ENCODE measurements around the gene GRM8. TPM values are rescaled to one million over a fixed set of nuclear protein-coding genes. Genes with fewer than 3 reads are reported as not detected.

GRM8 gene
- total and polyA plus RNA-seq, 10 of the 15 experiments (the other 5 are each of a cell fraction or from before 2014, with no cell fraction given), result 0.33 to 7.1 (median 0.45) TPM; not detected in 2

- ChIA-PET RAD21 (ENCODE audit: unreplicated experiment) (interaction anchor here (0.7 to 6.3 kb wide), 19 partner anchors 10 to 692 kb away, joined by 3 to 189 read pairs (median 5); no protein-coding TSS in a partner anchor), POLR2A (interaction anchor here (0.5 to 3.5 kb wide), 11 partner anchors 37 to 1168 kb away, joined by 3 to 21 read pairs (median 5); no protein-coding TSS in a partner anchor), CTCF (interaction anchor here (0.6 to 3.0 kb wide), 9 partner anchors 37 to 1001 kb away, joined by 3 to 7 read pairs (median 4); no protein-coding TSS in a partner anchor), SMC1A (ENCODE audit: uncharacterized antibody, unreplicated experiment) (interaction anchor here (0.7 to 6.1 kb wide), 37 partner anchors 10 to 1090 kb away, joined by 3 to 122 read pairs (median 4); no protein-coding TSS in a partner anchor)
- H3K9ac ChIP-seq (ENCODE audit: control insufficient read depth, insufficient read depth, low read length), result peak overlapping the region; percentile 1; the same call in 1 of the 2 replicates
- peaks cover 17% of the 10 kb centered on the region for H3K9me3 ChIP-seq (replicated peaks; ENCODE audit: control insufficient read depth, insufficient read depth, low read length)
- ATAC-seq (peak; percentile 95), DNase-seq (ENCODE audit: low read depth, low spot score) (peak; percentile 77), FAIRE-seq (peak; percentile 83)
- no peaks in the 10 kb centered on the region for H3K79me2 ChIP-seq (ENCODE audit: control insufficient read depth, insufficient read depth, low read length)
- intact Hi-C loops (cut with micrococcal nuclease; ENCODE audit: unreplicated experiment), result loop anchor here (1.0 to 5.0 kb wide), 4 partner anchors 39 to 207 kb away; no protein-coding TSS in a partner anchor
- peak overlapping the region; percentile 57 for H2AFZ ChIP-seq (ENCODE audit: control insufficient read depth, low read depth, low read length)
- no peaks in the 10 kb centered on the region for H3K36me3 ChIP-seq (ENCODE audit: control insufficient read depth in 2 of 2, insufficient read depth in 2 of 2, low read length in 1 of 2)
- 4% methylated on average over 6 of the region's 6 CpGs for WGBS (ENCODE audit: insufficient coverage, insufficient replicate concordance, low lambda C conversion rate, missing lambda C conversion rate)
- TSS peak; percentile 96 for BruUV-seq (replicated peaks)
- no peaks in the 10 kb centered on the region for H3K27me3 ChIP-seq (replicated peaks in 1 of 2; ENCODE audit: control insufficient read depth in 2 of 2, insufficient read depth in 2 of 2, low read length in 1 of 2)
- in situ Hi-C loops (cut with MboI), result no loop called here
- no peak overlapping the region for H3K4me3 ChIP-seq
- H3K4me2 ChIP-seq (ENCODE audit: control insufficient read depth, insufficient read depth), result no peak overlapping the region; the same call in 1 of the 2 replicates
- peaks cover 21% of the 10 kb centered on the region for H3K4me1 ChIP-seq (ENCODE audit: control insufficient read depth, insufficient read depth, low read length)
- peak overlapping the region; percentile 93 for H3K27ac ChIP-seq (ENCODE audit: control insufficient read depth, insufficient read depth)
- H4K20me1 ChIP-seq (ENCODE audit: control insufficient read depth, insufficient read depth), result no peaks in the 10 kb centered on the region
- TF ChIP-seq ZSCAN29 (IDR thresholded peaks at IDR 0.05), result no peak
- no peak for TF ChIP-seq STAT1 (conservative IDR thresholded peaks at IDR 0.05)
- no peak for TF ChIP-seq HDAC6 (IDR thresholded peaks at IDR 0.05; ENCODE audit: unreplicated experiment)
- no peak for TF ChIP-seq ELK1 (IDR thresholded peaks at IDR 0.05; ENCODE audit: low read depth, low read length)
- TF ChIP-seq FOXK2 (IDR thresholded peaks at IDR 0.05), result no peak
- TF ChIP-seq CBFB (IDR thresholded peaks at IDR 0.05; ENCODE audit: low read depth), result no peak
- no peak for TF ChIP-seq KAT2A (conservative IDR thresholded peaks at IDR 0.05; ENCODE audit: control insufficient read depth, low read depth, low read length)
- no peak for TF ChIP-seq BRCA1 (IDR thresholded peaks at IDR 0.05; ENCODE audit: low read depth, low read length)
- no peak for TF ChIP-seq ZNF384 (IDR thresholded peaks at IDR 0.05; ENCODE audit: borderline replicate concordance, low read depth, low read length)
- peak; percentile 97 for TF ChIP-seq MTA2 (IDR thresholded peaks at IDR 0.05; ENCODE audit: low read depth)
- TF ChIP-seq, protein P1, sequence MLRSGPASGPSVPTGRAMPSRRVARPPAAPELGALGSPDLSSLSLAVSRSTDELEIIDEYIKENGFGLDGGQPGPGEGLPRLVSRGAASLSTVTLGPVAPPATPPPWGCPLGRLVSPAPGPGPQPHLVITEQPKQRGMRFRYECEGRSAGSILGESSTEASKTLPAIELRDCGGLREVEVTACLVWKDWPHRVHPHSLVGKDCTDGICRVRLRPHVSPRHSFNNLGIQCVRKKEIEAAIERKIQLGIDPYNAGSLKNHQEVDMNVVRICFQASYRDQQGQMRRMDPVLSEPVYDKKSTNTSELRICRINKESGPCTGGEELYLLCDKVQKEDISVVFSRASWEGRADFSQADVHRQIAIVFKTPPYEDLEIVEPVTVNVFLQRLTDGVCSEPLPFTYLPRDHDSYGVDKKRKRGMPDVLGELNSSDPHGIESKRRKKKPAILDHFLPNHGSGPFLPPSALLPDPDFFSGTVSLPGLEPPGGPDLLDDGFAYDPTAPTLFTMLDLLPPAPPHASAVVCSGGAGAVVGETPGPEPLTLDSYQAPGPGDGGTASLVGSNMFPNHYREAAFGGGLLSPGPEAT (IDR thresholded peaks at IDR 0.05; ENCODE audit: low read depth), result peak; percentile 91
- peak; percentile 74; the same call in 1 of the 2 replicates for TF ChIP-seq ZNF217 (IDR thresholded peaks at IDR 0.05)
- no peak for TF ChIP-seq NR2C1 (IDR thresholded peaks at IDR 0.05)
- TF ChIP-seq EGR1 (IDR thresholded peaks at IDR 0.05; ENCODE audit: borderline replicate concordance in 1 of 2, low read depth in 2 of 2, low read length in 2 of 2), result no peak
- no peak for TF ChIP-seq SUPT20H (IDR thresholded peaks at IDR 0.05; ENCODE audit: borderline replicate concordance, control insufficient read depth, low read depth, low read length)
- TF ChIP-seq FOXM1 (IDR thresholded peaks at IDR 0.05; ENCODE audit: low read depth, low read length), result peak; percentile 70; the same call in 1 of the 2 replicates
- no peak for TF ChIP-seq HDAC2 (IDR thresholded peaks at IDR 0.05)
- no peak for TF ChIP-seq CEBPB (IDR thresholded peaks at IDR 0.05; ENCODE audit: borderline replicate concordance in 1 of 2, low read depth in 2 of 2, low read length in 2 of 2)
- TF ChIP-seq DPF2 (IDR thresholded peaks at IDR 0.05), result 0 out of 2 replicates have a peak, but pooled peaks have one; percentile 70
Observed at GRCh38 chr7:126657599-126658358, 595.0 kb downstream of the GRM8 start.

Data from GM12878 (cell line).